ENCODE measurements around the gene NOS1AP.

Gene NOS1AP

DNA sequence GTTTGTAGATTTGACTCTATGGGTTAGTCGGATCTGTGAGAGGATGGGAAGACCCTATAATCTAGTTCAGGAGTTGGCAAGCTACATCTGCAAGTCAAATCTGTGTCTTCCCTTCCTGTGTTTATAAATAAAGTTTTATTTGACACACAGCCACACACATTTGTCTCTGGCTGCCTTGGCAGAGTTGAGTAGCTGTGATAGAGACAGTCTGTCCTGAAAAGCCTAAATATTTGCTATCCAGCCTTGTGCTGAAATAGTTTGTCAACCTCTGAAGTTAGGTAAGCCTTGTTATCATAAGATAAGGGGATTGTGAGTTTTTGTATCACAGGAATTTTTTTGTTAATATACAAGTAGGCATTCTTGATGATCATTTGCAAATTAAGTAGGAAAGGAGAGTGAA, 136.8 kb downstream of the NOS1AP start:
- no peak overlapping the region for H3K27ac ChIP-seq (ENCODE audit: low read depth, low read length)
- H3F3A ChIP-seq (ENCODE audit: control insufficient read depth, insufficient read depth): no peaks in the 10 kb centered on the region
- no peak overlapping the region for H3K4me3 ChIP-seq (ENCODE audit: low read length)
- H3K9me3 ChIP-seq (ENCODE audit: control insufficient read depth, insufficient read depth, low read length): no peaks in the 10 kb centered on the region
- no peaks in the 10 kb centered on the region for H3K9me2 ChIP-seq (replicated peaks; ENCODE audit: control insufficient read depth, low read length)
- H3K79me2 ChIP-seq (ENCODE audit: control insufficient read depth, low read length): no peaks in the 10 kb centered on the region
- H4K20me1 ChIP-seq (ENCODE audit: control insufficient read depth, insufficient read depth, low read depth, low read length): 0 out of 2 replicates have a peak, but pooled peaks cover 3% of the 10 kb centered on the region
- no peaks in the 10 kb centered on the region for H3K36me3 ChIP-seq (ENCODE audit: control insufficient read depth, low read length)
- TF ChIP-seq, protein P1, sequence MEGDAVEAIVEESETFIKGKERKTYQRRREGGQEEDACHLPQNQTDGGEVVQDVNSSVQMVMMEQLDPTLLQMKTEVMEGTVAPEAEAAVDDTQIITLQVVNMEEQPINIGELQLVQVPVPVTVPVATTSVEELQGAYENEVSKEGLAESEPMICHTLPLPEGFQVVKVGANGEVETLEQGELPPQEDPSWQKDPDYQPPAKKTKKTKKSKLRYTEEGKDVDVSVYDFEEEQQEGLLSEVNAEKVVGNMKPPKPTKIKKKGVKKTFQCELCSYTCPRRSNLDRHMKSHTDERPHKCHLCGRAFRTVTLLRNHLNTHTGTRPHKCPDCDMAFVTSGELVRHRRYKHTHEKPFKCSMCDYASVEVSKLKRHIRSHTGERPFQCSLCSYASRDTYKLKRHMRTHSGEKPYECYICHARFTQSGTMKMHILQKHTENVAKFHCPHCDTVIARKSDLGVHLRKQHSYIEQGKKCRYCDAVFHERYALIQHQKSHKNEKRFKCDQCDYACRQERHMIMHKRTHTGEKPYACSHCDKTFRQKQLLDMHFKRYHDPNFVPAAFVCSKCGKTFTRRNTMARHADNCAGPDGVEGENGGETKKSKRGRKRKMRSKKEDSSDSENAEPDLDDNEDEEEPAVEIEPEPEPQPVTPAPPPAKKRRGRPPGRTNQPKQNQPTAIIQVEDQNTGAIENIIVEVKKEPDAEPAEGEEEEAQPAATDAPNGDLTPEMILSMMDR (IDR thresholded peaks at IDR 0.05; ENCODE audit: low read depth, low read length, poor library complexity, severe bottlenecking): no peak
- no peak for TF ChIP-seq EZH2phosphoT487 (IDR thresholded peaks at IDR 0.05; ENCODE audit: borderline replicate concordance, low read length)
- H3K27me3 ChIP-seq (ENCODE audit: control insufficient read depth, low read length): no peaks in the 10 kb centered on the region
- H3K4me1 ChIP-seq (ENCODE audit: control insufficient read depth, low read length): no peaks in the 10 kb centered on the region
- H3K4me2 ChIP-seq (ENCODE audit: low read length): no peak overlapping the region

DNA sequence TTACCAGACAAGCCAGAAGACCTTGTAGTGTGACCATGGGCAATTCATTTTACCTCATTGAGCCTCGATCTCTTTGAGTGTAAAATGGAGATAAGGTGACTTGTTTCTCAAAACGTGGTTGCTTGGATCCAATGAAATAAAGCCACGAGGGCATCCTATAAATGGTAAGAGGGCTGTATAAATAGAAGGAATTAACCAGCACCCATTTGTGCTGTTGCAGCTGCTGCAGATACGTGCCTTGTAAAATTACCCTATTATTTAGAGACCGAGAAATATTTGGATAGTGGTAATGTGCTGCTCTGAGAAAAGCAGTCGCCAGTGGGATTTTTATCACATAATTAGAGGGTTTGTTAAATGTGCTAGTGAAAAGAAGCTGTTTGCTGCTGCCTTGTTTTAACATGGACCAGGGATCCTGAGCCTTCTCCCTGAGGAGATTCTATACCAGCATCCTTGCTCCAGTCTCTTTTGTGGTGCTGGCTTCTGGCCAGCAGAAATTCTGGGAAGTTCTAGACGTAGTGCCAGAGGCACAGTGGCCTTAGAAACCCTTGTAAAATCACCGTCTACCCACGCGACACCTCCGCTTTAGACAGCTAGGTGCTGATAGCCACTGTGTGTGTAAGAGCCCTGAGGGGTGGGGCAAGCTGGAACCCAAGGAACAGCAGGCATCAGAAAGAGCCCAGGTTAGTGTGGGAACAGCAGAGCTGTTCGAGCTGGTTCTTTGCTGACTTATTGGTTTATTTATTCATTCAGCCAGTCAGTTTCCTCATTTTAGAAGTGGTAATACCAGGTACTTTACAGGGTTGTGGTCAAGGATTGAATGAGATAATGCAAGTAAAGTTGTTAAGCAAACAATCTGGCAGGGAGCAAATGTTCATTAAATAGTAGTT, 137.5 kb downstream of the NOS1AP start:
- 0 out of 2 replicates have a peak, but pooled peaks cover 3% of the 10 kb centered on the region for H4K20me1 ChIP-seq (ENCODE audit: control insufficient read depth, insufficient read depth, low read depth, low read length)
- H3K4me2 ChIP-seq (ENCODE audit: low read length): no peak overlapping the region
- no peaks in the 10 kb centered on the region for H3F3A ChIP-seq (ENCODE audit: control insufficient read depth, insufficient read depth)
- TF ChIP-seq EZH2phosphoT487 (IDR thresholded peaks at IDR 0.05; ENCODE audit: borderline replicate concordance, low read length): no peak
- TF ChIP-seq, protein P1 (IDR thresholded peaks at IDR 0.05; ENCODE audit: low read depth, low read length, poor library complexity, severe bottlenecking): no peak
- H3K9me3 ChIP-seq (ENCODE audit: control insufficient read depth, insufficient read depth, low read length): no peaks in the 10 kb centered on the region
- H3K4me3 ChIP-seq (ENCODE audit: low read length): no peak overlapping the region
- no peaks in the 10 kb centered on the region for H3K27me3 ChIP-seq (ENCODE audit: control insufficient read depth, low read length)
- no peaks in the 10 kb centered on the region for H3K9me2 ChIP-seq (replicated peaks; ENCODE audit: control insufficient read depth, low read length)
- no peaks in the 10 kb centered on the region for H3K36me3 ChIP-seq (ENCODE audit: control insufficient read depth, low read length)
- H3K27ac ChIP-seq (ENCODE audit: low read depth, low read length): no peak overlapping the region
- H3K4me1 ChIP-seq (ENCODE audit: control insufficient read depth, low read length): no peaks in the 10 kb centered on the region
- no peaks in the 10 kb centered on the region for H3K79me2 ChIP-seq (ENCODE audit: control insufficient read depth, low read length)

DNA sequence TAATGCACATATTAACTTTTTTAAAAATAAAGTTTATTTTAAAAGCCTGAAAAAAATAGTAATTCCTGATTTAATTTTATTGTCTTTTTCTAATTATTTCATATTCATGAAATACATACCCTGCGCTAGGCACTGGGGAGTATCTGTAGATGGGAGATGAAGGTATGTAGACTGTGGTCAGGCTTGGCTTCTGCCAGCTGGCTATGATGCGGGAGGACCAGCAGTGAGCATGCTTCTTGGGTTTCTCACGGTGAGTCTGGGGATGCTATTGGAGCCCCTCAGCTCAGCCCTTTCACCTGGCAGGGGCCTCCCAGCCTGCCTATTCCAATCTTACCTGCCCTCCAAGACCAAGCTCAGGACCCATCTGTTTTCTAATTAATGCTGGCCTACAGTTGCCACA, 138.4 kb downstream of the NOS1AP start:
- Histone ChIP-seq H3K4me1 (ENCODE audit: control insufficient read depth, low read length) (no peaks in the 10 kb centered on the region), H3K27me3 (ENCODE audit: control insufficient read depth, low read length) (no peaks in the 10 kb centered on the region), H3K4me2 (ENCODE audit: low read length) (no peak overlapping the region)

More for the DNA sequence above, 138.4 kb downstream of the NOS1AP start:
- Histone ChIP-seq H3F3A (ENCODE audit: control insufficient read depth, insufficient read depth) (no peaks in the 10 kb centered on the region), H4K20me1 (ENCODE audit: control insufficient read depth, insufficient read depth, low read depth, low read length) (0 out of 2 replicates have a peak, but pooled peaks cover 3% of the 10 kb centered on the region), H3K9me3 (ENCODE audit: control insufficient read depth, insufficient read depth, low read length) (no peaks in the 10 kb centered on the region), H3K79me2 (ENCODE audit: control insufficient read depth, low read length) (no peaks in the 10 kb centered on the region), H3K4me3 (ENCODE audit: low read length) (no peak overlapping the region), H3K27ac (ENCODE audit: low read depth, low read length) (no peak overlapping the region), H3K36me3 (ENCODE audit: control insufficient read depth, low read length) (no peaks in the 10 kb centered on the region), H3K9me2 (replicated peaks; ENCODE audit: control insufficient read depth, low read length) (no peaks in the 10 kb centered on the region)
- no peak for TF ChIP-seq EZH2phosphoT487 (IDR thresholded peaks at IDR 0.05; ENCODE audit: borderline replicate concordance, low read length)
- TF ChIP-seq, protein P1 (IDR thresholded peaks at IDR 0.05; ENCODE audit: low read depth, low read length, poor library complexity, severe bottlenecking): no peak

Data from DOHH2 (cell line).